ENCODE measurements around the gene HIP1.
"Not testable (repeated sequence)": the region's sequence is repeated elsewhere in the genome, so short reads cannot be mapped to it uniquely, and the experiment has no call there.

HIP1 gene

DNA sequence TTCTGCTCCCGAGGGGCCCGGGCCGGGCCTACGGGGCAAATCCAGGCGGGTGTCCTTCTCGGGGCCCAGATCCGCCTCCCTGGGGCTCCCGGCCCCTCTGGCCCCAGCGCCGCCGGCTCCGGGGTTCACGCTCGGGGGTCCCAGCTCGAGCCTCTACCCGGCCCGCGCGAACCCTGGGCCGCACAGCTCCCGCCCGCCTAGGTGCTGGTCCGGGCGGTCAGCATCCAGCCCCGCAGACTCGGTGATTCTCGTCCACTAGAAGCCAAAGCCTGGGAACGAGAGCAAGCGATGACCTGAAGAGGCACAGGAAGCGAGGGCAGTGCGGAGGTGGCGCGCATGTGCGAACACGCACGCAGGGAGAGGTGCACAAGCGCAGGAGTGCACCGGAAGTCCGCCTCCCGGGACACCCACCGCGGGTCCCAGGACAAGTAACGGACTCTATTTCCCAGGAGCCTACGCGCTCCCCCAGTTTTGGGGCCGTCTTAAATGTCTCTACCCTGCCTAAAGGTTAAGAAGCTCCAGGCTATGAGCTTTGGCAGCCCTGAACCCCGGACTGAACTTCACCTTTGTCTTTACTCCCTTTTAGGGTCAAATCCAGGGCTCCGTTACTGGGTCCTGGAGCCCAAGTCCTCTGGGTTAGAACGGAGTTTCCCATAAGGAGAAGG is 252.6 kb downstream of the HIP1 start, which contains the start of gene POM121C:
Gene POM121C (minus strand): TSS at position 321 of the 665 bp plus-strand sequence. CDS start 44,803 bp downstream, outside the sequence.
- not testable (repeated sequence) for H3K36me3 ChIP-seq (ENCODE audit: insufficient read depth, low read length); H3K9ac ChIP-seq (ENCODE audit: low read length); H3K27me3 ChIP-seq (ENCODE audit: control insufficient read depth in 1 of 2, insufficient read depth in 2 of 2, low read length in 2 of 2); H3K4me1 ChIP-seq (ENCODE audit: insufficient read depth, low read length); H3K9me3 ChIP-seq (ENCODE audit: low read length)
- Histone ChIP-seq H3K27ac (ENCODE audit: low read depth, low read length) (peak within 1 kb of the TSS; percentile 14), H3K4me3 (ENCODE audit: low read depth in 1 of 2, low read length in 2 of 2) (peak within 1 kb of the TSS; percentile 56 to 96)

DNA sequence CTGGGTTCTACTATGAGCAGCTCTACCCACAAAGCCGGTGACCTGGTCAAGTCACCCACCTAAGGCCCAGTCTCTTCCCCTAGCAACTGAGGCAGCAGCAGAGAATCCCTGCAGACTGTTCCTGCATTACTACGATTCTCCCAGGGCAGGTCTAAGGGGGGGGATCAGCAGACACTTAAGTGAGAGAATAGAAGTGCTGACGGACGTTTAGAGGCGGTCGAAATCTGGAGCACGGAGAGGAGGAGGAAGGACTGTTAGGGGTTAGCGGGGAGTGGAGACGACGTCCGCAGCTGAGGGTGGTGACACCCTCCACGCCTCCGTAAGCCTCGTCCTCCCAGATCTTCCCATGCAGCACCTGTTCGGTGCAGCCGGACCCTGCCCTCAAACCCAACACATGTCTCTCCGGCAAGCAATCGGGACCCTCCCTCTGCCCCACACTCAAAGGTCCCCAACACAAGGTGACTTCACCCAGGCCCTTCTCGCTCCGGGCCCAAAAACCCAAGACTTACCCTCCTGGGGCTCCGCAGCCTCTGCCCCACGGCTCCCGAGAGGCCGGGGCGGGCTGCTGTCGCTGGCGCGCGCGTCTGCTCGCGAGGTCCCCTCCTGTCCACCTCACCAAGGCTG is 253.3 kb downstream of the HIP1 start:
- not testable (repeated sequence) for H3K9me3 ChIP-seq (ENCODE audit: low read length); H3K4me1 ChIP-seq (ENCODE audit: insufficient read depth, low read length); H3K9ac ChIP-seq (ENCODE audit: low read length); H3K36me3 ChIP-seq (ENCODE audit: insufficient read depth, low read length); H3K27me3 ChIP-seq (ENCODE audit: control insufficient read depth in 1 of 2, insufficient read depth in 2 of 2, low read length in 2 of 2)
- Histone ChIP-seq H3K4me3 (ENCODE audit: low read depth in 1 of 2, low read length in 2 of 2) (peak overlapping the region; percentile 56 to 96), H3K27ac (ENCODE audit: low read depth, low read length) (peak overlapping the region; percentile 14)

Measured in muscle layer of colon (tissue), 2 donors.